IMR-90 (cell line): ENCODE measurements around the gene BUD23. TPM values are rescaled to one million over a fixed set of nuclear protein-coding genes. Genes with fewer than 3 reads are reported as not detected.
A peak's percentile ranks its signal among the peaks of the same experiment; 100 is the strongest.

Experiments
- ATAC-seq: fragments of 200-7000 bp; cut with Tn5 transposase; 2 replicates; pipeline ENCODE4 v1.9.1; 2020; ENCODE audit warnings: low read depth, mild to moderate bottlenecking, moderate library complexity
- BruUV-seq: library from RNA; stranded (reverse); fragments of 400-500 nt; replicated peaks from 2 replicates; lab custom pipeline; 2021; lab: Mats Ljungman, UMichigan
- CTCF ChIA-PET: fragments of 300-600 bp; formaldehyde crosslinking; extraction: SDS; loops from one replicate; lab custom pipeline; 2021; ENCODE audit warnings: antibody characterized with exemption; lab: Yijun Ruan, JAX
- POLR2A ChIA-PET: fragments of 300-600 bp; sonication (Branson Sonifier 250); formaldehyde crosslinking; loops from one replicate; lab custom pipeline; 2022; ENCODE audit warnings: antibody characterized with exemption; ENCODE audit not compliant: unreplicated experiment; lab: Charles Lee
- DNase-seq: peaks from one replicate; pipeline ENCODE4 v3.0.0; 2013
- H2AFZ ChIP-seq: replicated peaks from 2 replicates; pipeline ENCODE3; 2013; ENCODE audit warnings: low read length, mild to moderate bottlenecking; ENCODE audit not compliant: poor library complexity
- H2AK5ac ChIP-seq: 2 replicates; pipeline ENCODE4 v1.6.1; 2013; ENCODE audit warnings: low read depth, low read length, inconsistent platforms
- H2AK9ac ChIP-seq: replicated peaks from 2 replicates; pipeline ENCODE3; 2013; ENCODE audit warnings: mild to moderate bottlenecking, low read depth, low read length, moderate library complexity; ENCODE audit not compliant: poor library complexity
- H2BK120ac ChIP-seq: 2 replicates; pipeline ENCODE4 v1.6.1; 2013; ENCODE audit warnings: low read depth, low read length, inconsistent platforms
- H2BK15ac ChIP-seq: 3 replicates; pipeline ENCODE4 v1.6.1; 2013; ENCODE audit warnings: low read depth, low read length, inconsistent platforms
- H2BK20ac ChIP-seq: 2 replicates; pipeline ENCODE4 v1.6.1; 2013; ENCODE audit warnings: low read depth, mild to moderate bottlenecking, inconsistent platforms, low read length, moderate library complexity
- H2BK5ac ChIP-seq: 2 replicates; pipeline ENCODE4 v1.6.1; 2013; ENCODE audit warnings: mild to moderate bottlenecking, low read depth, low read length, inconsistent platforms; ENCODE audit not compliant: poor library complexity, severe bottlenecking
- H3K14ac ChIP-seq: replicated peaks from 2 replicates; pipeline ENCODE4 v1.6.1; 2013; ENCODE audit warnings: low read depth, low read length, inconsistent platforms
- H3K18ac ChIP-seq: 2 replicates; pipeline ENCODE4 v1.6.1; 2013; ENCODE audit warnings: low read depth, low read length, control low read depth
- H3K23ac ChIP-seq: 2 replicates; pipeline ENCODE4 v1.6.1; 2013; ENCODE audit warnings: low read depth, low read length, inconsistent platforms
- H3K27ac ChIP-seq: 2 replicates; pipeline ENCODE4 v1.5.1; 2013; ENCODE audit warnings: mild to moderate bottlenecking, control low read depth, low read length; ENCODE audit not compliant: insufficient read depth
- H3K27me3 ChIP-seq: 2 replicates; pipeline ENCODE4 v1.6.1; 2013; ENCODE audit warnings: low read length; ENCODE audit not compliant: control insufficient read depth, insufficient read depth
- H3K36me3 ChIP-seq: 2 replicates; pipeline ENCODE4 v1.6.1; 2013; ENCODE audit warnings: low read length, mixed read lengths; ENCODE audit not compliant: control insufficient read depth, insufficient read depth
- H3K4ac ChIP-seq: 2 replicates; pipeline ENCODE4 v1.6.1; 2013; ENCODE audit warnings: low read depth, low read length, inconsistent platforms
- H3K4me1 ChIP-seq: 2 replicates; pipeline ENCODE4 v1.6.1; 2013; ENCODE audit warnings: low read length, mixed read lengths; ENCODE audit not compliant: control insufficient read depth, insufficient read depth
- H3K4me2 ChIP-seq: 2 replicates; pipeline ENCODE4 v1.6.1; 2013; ENCODE audit warnings: low read depth, mild to moderate bottlenecking, control low read depth, low read length, moderate library complexity
- H3K4me3 ChIP-seq: 2 replicates; pipeline ENCODE4 v1.5.1; 2013; ENCODE audit warnings: low read depth, mild to moderate bottlenecking, control low read depth, low read length, moderate library complexity; ENCODE audit not compliant: insufficient read depth
- H3K56ac ChIP-seq: 2 replicates; pipeline ENCODE4 v1.6.1; 2013; ENCODE audit warnings: low read length, inconsistent platforms; ENCODE audit not compliant: insufficient read depth; ENCODE audit errors: extremely low read depth
- H3K79me1 ChIP-seq, 2 experiments: 2 replicates each; pipeline ENCODE4 v1.6.1; 2013; ENCODE audit warnings: low read length in 2 of 2, inconsistent platforms in 1 of 2, low read depth in 1 of 2
- H3K9ac ChIP-seq: 2 replicates; pipeline ENCODE4 v1.6.1; 2013; ENCODE audit warnings: low read depth, low read length, control low read depth
- H3K9me1 ChIP-seq: 2 replicates; pipeline ENCODE4 v1.6.1; 2013; ENCODE audit warnings: low read length, inconsistent platforms; ENCODE audit not compliant: insufficient read depth
- H3K9me3 ChIP-seq: 2 replicates; pipeline ENCODE4 v1.6.1; 2013; ENCODE audit warnings: low read length; ENCODE audit not compliant: control insufficient read depth, insufficient read depth
- H4K20me1 ChIP-seq: 2 replicates; pipeline ENCODE4 v1.6.1; 2013; ENCODE audit warnings: low read length, inconsistent platforms; ENCODE audit not compliant: insufficient read depth
- H4K5ac ChIP-seq: 2 replicates; pipeline ENCODE4 v1.6.1; 2013; ENCODE audit warnings: mild to moderate bottlenecking, low read depth, low read length, control low read depth
- H4K8ac ChIP-seq, 2 experiments: 2 replicates each; pipeline ENCODE4 v1.6.1; 2013; ENCODE audit warnings: low read depth in 2 of 2, low read length in 2 of 2, control low read depth in 1 of 2, inconsistent platforms in 1 of 2
- H4K91ac ChIP-seq: 2 replicates; pipeline ENCODE4 v1.6.1; 2013; ENCODE audit warnings: low read depth, low read length, inconsistent platforms; ENCODE audit not compliant: insufficient read depth
- BHLHE40 ChIP-seq: fragments of 150-350 bp; IDR thresholded peaks from 2 replicates; pipeline ENCODE4 v1.6.1; 2016; ENCODE audit warnings: mild to moderate bottlenecking, low read depth, low read length
- CEBPB ChIP-seq: IDR thresholded peaks from 2 replicates; pipeline ENCODE4 v1.6.1; 2012; ENCODE audit warnings: low read depth, low read length, improper control_type of control experiment
- CHD1 ChIP-seq: IDR thresholded peaks from 2 replicates; pipeline ENCODE4 v1.6.1; 2012; ENCODE audit warnings: low read depth, low read length, improper control_type of control experiment
- FOS ChIP-seq: fragments of 150-350 bp; IDR thresholded peaks from 2 replicates; pipeline ENCODE4 v1.6.1; 2016; ENCODE audit warnings: low read depth, low read length
- MAFK ChIP-seq: IDR thresholded peaks from 2 replicates; pipeline ENCODE4 v1.6.1; 2012; ENCODE audit warnings: low read depth, low read length, improper control_type of control experiment
- MAZ ChIP-seq: IDR thresholded peaks from 2 replicates; pipeline ENCODE4 v1.6.1; 2012; ENCODE audit warnings: low read depth, mild to moderate bottlenecking, low read length, improper control_type of control experiment, moderate library complexity, borderline replicate concordance
- MXI1 ChIP-seq: IDR thresholded peaks from 2 replicates; pipeline ENCODE4 v1.6.1; 2012; ENCODE audit warnings: low read depth, mild to moderate bottlenecking, low read length, moderate library complexity, borderline replicate concordance
- NFE2L2 ChIP-seq: fragments of 150-350 bp; IDR thresholded peaks from 2 replicates; pipeline ENCODE4 v1.6.1; 2016; ENCODE audit warnings: low read depth, mild to moderate bottlenecking, low read length
- POLR2A ChIP-seq: IDR thresholded peaks from 2 replicates; pipeline ENCODE4 v1.6.1; 2012; ENCODE audit warnings: mild to moderate bottlenecking, low read depth, low read length
- RAD21 ChIP-seq: IDR thresholded peaks from 2 replicates; pipeline ENCODE4 v1.6.1; 2012; ENCODE audit warnings: low read length, improper control_type of control experiment
- RCOR1 ChIP-seq: IDR thresholded peaks from 2 replicates; pipeline ENCODE4 v1.6.1; 2012; ENCODE audit warnings: mild to moderate bottlenecking, low read length, improper control_type of control experiment; ENCODE audit not compliant: insufficient replicate concordance
- RFX5 ChIP-seq: IDR thresholded peaks from 2 replicates; pipeline ENCODE4 v1.8.0; 2012; ENCODE audit warnings: low read depth, mild to moderate bottlenecking, low read length, moderate library complexity
- SMC3 ChIP-seq: fragments of 150-350 bp; IDR thresholded peaks from 2 replicates; pipeline ENCODE4 v1.6.1; 2016; ENCODE audit warnings: low read depth, mild to moderate bottlenecking, antibody characterized with exemption, low read length, moderate library complexity
- USF2 ChIP-seq: fragments of 150-350 bp; IDR thresholded peaks from 2 replicates; pipeline ENCODE4 v1.6.1; 2017; ENCODE audit warnings: mild to moderate bottlenecking, antibody characterized with exemption, low read length, low read depth
- WGBS, 2 experiments: methylation state at CpG; one replicate each; pipeline versions ENCODE4 v1.1.5 to v1.1.7; 2013; ENCODE audit warnings: missing lambda C conversion rate in 2 of 2; ENCODE audit not compliant: insufficient read length in 1 of 2; ENCODE audit errors: extremely low coverage in 2 of 2; 5-methylcytosine and 5-hydroxymethylcytosine counted together
- dilution Hi-C: fragments of 300-500 bp; cut with HindIII; formaldehyde crosslinking; loops from one replicate; pipeline ENCODE4 v1.14.3; 2018; ENCODE audit warnings: low sequenced_read_pairs; ENCODE audit not compliant: unreplicated experiment
- in situ Hi-C: fragments of 300-500 bp; cut with MboI; formaldehyde crosslinking; loops from 3 replicates; pipeline ENCODE4 v1.14.3; 2019; ENCODE audit warnings: low sequenced_read_pairs, inconsistent platforms, mixed read lengths
- intact Hi-C: fragments of 100-400 bp; cut with micrococcal nuclease; formaldehyde crosslinking; loops from 2 replicates; pipeline ENCODE4 v1.10.0; 2022
- polyA plus RNA-seq, 3 experiments: library from polyadenylated mRNA; depleted of rRNA; stranded (reverse); fragments of >200 nt; gene quantifications; 2 replicates each; pipeline ENCODE4 v1.2.3, GENCODE V29; 2012; ENCODE audit warnings: low replicate concordance in 1 of 3
- total RNA-seq: library from RNA; depleted of rRNA; stranded (reverse); fragments of >200 nt; gene quantifications from 2 replicates; pipeline ENCODE4 v1.2.3, GENCODE V29; 2012
- TF ChIP-seq, protein P1 (sequence below): fragments of 150-350 bp; IDR thresholded peaks from 2 replicates; pipeline ENCODE4 v1.6.1; 2016; ENCODE audit warnings: low read depth, mild to moderate bottlenecking, low read length, moderate library complexity, borderline replicate concordance
- TF ChIP-seq, protein P2 (sequence below): conservative IDR thresholded peaks from 2 replicates; pipeline ENCODE4 v1.5.1; 2012; ENCODE audit warnings: mild to moderate bottlenecking, low read depth, low read length, improper control_type of control experiment

Gene BUD23
- total and polyA plus RNA-seq, 2 of the 4 experiments (the other 2 are of a cell fraction) = 35.7 to 65.2 TPM

GRCh38 chr7:73707045-73707631, 23.7 kb downstream of the BUD23 start:
- H3K4me2 ChIP-seq = no peak overlapping the region
- no peak overlapping the region for H3K27ac ChIP-seq
- H3K9me3 ChIP-seq = no peaks in the 10 kb centered on the region
- no peak overlapping the region for H3K18ac ChIP-seq
- H3K4ac ChIP-seq = no peak overlapping the region
- H3K36me3 ChIP-seq = peaks cover 26% of the 10 kb centered on the region
- H4K8ac ChIP-seq = no peak overlapping the region
- TF ChIP-seq NFE2L2 (no peak), USF2 (no peak), CHD1 (no peak), SMC3 (no peak), RFX5 (no peak), RCOR1 (no peak), CEBPB (no peak), FOS (no peak), MAZ (no peak), MXI1 (no peak), MAFK (no peak), RAD21 (no peak), POLR2A (no peak), BHLHE40 (no peak)
- TF ChIP-seq, protein P1, sequence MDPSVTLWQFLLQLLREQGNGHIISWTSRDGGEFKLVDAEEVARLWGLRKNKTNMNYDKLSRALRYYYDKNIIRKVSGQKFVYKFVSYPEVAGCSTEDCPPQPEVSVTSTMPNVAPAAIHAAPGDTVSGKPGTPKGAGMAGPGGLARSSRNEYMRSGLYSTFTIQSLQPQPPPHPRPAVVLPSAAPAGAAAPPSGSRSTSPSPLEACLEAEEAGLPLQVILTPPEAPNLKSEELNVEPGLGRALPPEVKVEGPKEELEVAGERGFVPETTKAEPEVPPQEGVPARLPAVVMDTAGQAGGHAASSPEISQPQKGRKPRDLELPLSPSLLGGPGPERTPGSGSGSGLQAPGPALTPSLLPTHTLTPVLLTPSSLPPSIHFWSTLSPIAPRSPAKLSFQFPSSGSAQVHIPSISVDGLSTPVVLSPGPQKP = no peak
- TF ChIP-seq, protein P2, sequence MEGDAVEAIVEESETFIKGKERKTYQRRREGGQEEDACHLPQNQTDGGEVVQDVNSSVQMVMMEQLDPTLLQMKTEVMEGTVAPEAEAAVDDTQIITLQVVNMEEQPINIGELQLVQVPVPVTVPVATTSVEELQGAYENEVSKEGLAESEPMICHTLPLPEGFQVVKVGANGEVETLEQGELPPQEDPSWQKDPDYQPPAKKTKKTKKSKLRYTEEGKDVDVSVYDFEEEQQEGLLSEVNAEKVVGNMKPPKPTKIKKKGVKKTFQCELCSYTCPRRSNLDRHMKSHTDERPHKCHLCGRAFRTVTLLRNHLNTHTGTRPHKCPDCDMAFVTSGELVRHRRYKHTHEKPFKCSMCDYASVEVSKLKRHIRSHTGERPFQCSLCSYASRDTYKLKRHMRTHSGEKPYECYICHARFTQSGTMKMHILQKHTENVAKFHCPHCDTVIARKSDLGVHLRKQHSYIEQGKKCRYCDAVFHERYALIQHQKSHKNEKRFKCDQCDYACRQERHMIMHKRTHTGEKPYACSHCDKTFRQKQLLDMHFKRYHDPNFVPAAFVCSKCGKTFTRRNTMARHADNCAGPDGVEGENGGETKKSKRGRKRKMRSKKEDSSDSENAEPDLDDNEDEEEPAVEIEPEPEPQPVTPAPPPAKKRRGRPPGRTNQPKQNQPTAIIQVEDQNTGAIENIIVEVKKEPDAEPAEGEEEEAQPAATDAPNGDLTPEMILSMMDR = no peak
- H3K23ac ChIP-seq = no peak overlapping the region
- H3K27me3 ChIP-seq = no peaks in the 10 kb centered on the region
- H2BK5ac ChIP-seq = no peak overlapping the region
- DNase-seq (no peak), ATAC-seq (no peak)
- H3K56ac ChIP-seq = no peak overlapping the region
- no peak overlapping the region for H2BK120ac ChIP-seq
- in situ Hi-C loops = no loop called here
- H2BK20ac ChIP-seq = no peak overlapping the region
- ChIA-PET POLR2A (no interaction called here), CTCF (no interaction called here)
- dilution Hi-C loops = no loop called here
- H3K4me3 ChIP-seq = no peak overlapping the region
- no peak overlapping the region for H3K14ac ChIP-seq
- 86% methylated on average over 5 of the region's 15 CpGs; no CpG with 5 or more reads in 1 of the 2 experiments for WGBS, 2 experiments
- peak overlapping the region; percentile 1 for H2AK9ac ChIP-seq
- no peak overlapping the region for H2AFZ ChIP-seq
- peaks cover 18 to 66% of the 10 kb centered on the region in 2 experiments for H3K79me1 ChIP-seq
- H3K9ac ChIP-seq = no peak overlapping the region
- no peak overlapping the region for H4K91ac ChIP-seq
- BruUV-seq = no TSS peak
- H2BK15ac ChIP-seq = no peak overlapping the region
- no peak overlapping the region for H2AK5ac ChIP-seq
- H3K9me1 ChIP-seq = peaks cover 9% of the 10 kb centered on the region; the same call in 1 of the 2 replicates
- peaks cover 8% of the 10 kb centered on the region for H3K4me1 ChIP-seq
- intact Hi-C loops = no loop called here
- H4K20me1 ChIP-seq = peaks cover 73% of the 10 kb centered on the region
- no peak overlapping the region for H4K5ac ChIP-seq
